Activated CD8-positive, alpha-beta T cell treated with anti-CD3 and anti-CD28 coated beads for 36 hours (primary cell): ENCODE measurements around the gene KLHL1. TPM values are rescaled to one million over a fixed set of nuclear protein-coding genes. Genes with fewer than 3 reads are reported as not detected.

Source experiments
- ATAC-seq: fragments of 200-7000 bp; cut with Tn5 transposase; one replicate; pipeline ENCODE4 v1.10.0; 2021; ENCODE audit warnings: mild to moderate bottlenecking, moderate library complexity
- CTCF ChIA-PET: fragments of 350-600 bp; sonication (Branson Sonifier 250); formaldehyde crosslinking; loops from one replicate; lab custom pipeline; 2021; ENCODE audit warnings: antibody characterized with exemption; lab: Charles Lee
- POLR2A ChIA-PET: fragments of 350-600 bp; sonication (Branson Sonifier 250); formaldehyde crosslinking; loops from one replicate; lab custom pipeline; 2021; ENCODE audit warnings: antibody characterized with exemption; lab: Charles Lee
- DNase-seq: peaks from one replicate; pipeline ENCODE4 v3.0.0-alpha.2; 2020
- H3K27ac Mint-ChIP-seq: one replicate; pipeline ENCODE4 v1.8.0; 2021; ENCODE audit warnings: mild to moderate bottlenecking, mixed read lengths
- H3K27me3 Mint-ChIP-seq: one replicate; pipeline ENCODE4 v1.8.0; 2021; ENCODE audit warnings: mixed read lengths
- H3K36me3 Mint-ChIP-seq: one replicate; pipeline ENCODE4 v1.8.0; 2021; ENCODE audit warnings: low read depth, mixed read lengths
- H3K4me1 Mint-ChIP-seq: one replicate; pipeline ENCODE4 v1.8.0; 2021; ENCODE audit warnings: low read depth, mixed read lengths
- H3K4me3 Mint-ChIP-seq: one replicate; pipeline ENCODE4 v1.8.0; 2021; ENCODE audit warnings: mild to moderate bottlenecking, moderate library complexity, mixed read lengths
- H3K9me3 Mint-ChIP-seq: one replicate; pipeline ENCODE4 v1.8.0; 2021; ENCODE audit warnings: mixed read lengths
- intact Hi-C: fragments of 100-400 bp; cut with micrococcal nuclease; formaldehyde crosslinking; loops from one replicate; pipeline ENCODE4 v1.10.0; 2022
- total RNA-seq, 2 experiments: library from RNA; stranded (reverse); gene quantifications; one replicate each; pipeline ENCODE4 v1.2.3, GENCODE V29; 2021
- TF ChIP-seq, protein P1 (sequence below): fragments of 200-600 bp; IDR thresholded peaks from one replicate; pipeline ENCODE4 v1.8.0; 2022; ENCODE audit warnings: antibody characterized with exemption, mild to moderate bottlenecking

Gene KLHL1
- total RNA-seq, 2 experiments from 2014 or later = not detected

DNA sequence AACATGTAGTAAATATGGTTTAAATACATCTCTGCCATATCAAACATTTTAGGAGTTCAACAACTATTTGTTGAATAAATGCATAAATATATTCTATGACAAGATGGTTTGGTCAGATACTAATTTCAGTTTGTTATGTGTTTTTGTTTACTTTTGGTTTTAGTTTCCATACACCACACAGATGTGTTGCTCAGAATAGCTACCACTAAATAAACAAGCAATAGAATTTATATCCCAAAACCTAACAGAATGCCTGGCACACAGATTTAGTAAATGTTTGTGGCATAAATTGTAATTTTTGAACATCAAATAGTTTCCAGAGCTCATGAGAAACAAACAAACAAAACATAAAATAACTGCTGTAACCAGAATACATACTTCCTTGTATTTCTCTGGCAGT lies 127.5 kb downstream of the KLHL1 start:
- Mint-ChIP-seq H3K27me3 (no peaks in the 10 kb centered on the region), H3K9me3 (peaks cover 6% of the 10 kb centered on the region), H3K27ac (no peak overlapping the region), H3K36me3 (no peaks in the 10 kb centered on the region), H3K4me3 (no peak overlapping the region), H3K4me1 (no peaks in the 10 kb centered on the region)
- DNase-seq (no peak), ATAC-seq (no peak)
- CTCF ChIA-PET = no interaction called here
- intact Hi-C loops = no loop called here
- POLR2A ChIA-PET = no interaction called here
- TF ChIP-seq, protein P1, sequence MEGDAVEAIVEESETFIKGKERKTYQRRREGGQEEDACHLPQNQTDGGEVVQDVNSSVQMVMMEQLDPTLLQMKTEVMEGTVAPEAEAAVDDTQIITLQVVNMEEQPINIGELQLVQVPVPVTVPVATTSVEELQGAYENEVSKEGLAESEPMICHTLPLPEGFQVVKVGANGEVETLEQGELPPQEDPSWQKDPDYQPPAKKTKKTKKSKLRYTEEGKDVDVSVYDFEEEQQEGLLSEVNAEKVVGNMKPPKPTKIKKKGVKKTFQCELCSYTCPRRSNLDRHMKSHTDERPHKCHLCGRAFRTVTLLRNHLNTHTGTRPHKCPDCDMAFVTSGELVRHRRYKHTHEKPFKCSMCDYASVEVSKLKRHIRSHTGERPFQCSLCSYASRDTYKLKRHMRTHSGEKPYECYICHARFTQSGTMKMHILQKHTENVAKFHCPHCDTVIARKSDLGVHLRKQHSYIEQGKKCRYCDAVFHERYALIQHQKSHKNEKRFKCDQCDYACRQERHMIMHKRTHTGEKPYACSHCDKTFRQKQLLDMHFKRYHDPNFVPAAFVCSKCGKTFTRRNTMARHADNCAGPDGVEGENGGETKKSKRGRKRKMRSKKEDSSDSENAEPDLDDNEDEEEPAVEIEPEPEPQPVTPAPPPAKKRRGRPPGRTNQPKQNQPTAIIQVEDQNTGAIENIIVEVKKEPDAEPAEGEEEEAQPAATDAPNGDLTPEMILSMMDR = no peak

DNA sequence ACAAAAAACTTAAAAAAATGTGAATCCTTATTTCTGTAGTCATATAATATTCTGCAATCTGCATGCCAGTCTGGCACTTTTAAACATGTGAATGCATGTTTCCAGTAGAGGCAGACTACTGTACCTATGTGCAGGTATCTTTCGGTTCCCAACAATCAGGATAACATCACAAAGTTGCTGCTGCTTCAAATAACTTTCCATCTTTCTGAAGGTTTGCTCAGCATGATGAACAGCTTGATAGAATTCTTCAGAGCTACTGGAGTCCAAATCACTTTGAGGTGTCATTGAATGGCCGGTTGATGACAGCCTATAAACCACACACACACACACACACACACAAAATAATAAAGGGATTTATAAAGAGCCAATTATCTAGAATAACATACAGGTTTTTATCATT lies 132.8 kb downstream of the KLHL1 start:
- H3K4me1 Mint-ChIP-seq = no peaks in the 10 kb centered on the region
- no peak overlapping the region for H3K27ac Mint-ChIP-seq
- CTCF ChIA-PET = no interaction called here
- intact Hi-C loops = no loop called here
- DNase-seq (no peak), ATAC-seq (no peak)
- TF ChIP-seq, protein P1 = no peak
- POLR2A ChIA-PET = no interaction called here
- H3K9me3 Mint-ChIP-seq = peaks cover 4% of the 10 kb centered on the region
- no peaks in the 10 kb centered on the region for H3K27me3 Mint-ChIP-seq
- H3K4me3 Mint-ChIP-seq = no peak overlapping the region
- no peaks in the 10 kb centered on the region for H3K36me3 Mint-ChIP-seq

DNA sequence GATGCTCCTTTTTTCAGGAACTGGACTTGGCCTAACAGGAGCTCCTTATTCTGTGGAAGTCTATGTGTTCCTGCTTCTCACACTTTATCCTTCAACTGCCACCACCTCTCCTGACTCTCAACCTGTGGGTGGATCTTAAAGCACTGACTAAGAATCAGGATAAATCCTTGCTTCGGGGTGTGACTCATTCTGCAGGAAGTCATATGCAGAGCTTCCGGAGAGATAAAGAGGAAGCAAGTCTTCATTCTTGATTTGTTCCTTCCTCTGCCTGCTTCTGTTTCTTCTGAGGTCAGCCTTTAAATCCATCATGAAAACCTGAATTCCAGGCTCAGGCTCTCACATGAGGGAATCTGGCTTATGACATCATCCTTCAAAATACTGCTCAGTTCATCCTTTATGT lies 137.7 kb downstream of the KLHL1 start:
- Mint-ChIP-seq H3K27ac (no peak overlapping the region), H3K9me3 (peaks cover under 1% of the 10 kb centered on the region), H3K4me1 (no peaks in the 10 kb centered on the region), H3K36me3 (no peaks in the 10 kb centered on the region), H3K4me3 (no peak overlapping the region), H3K27me3 (no peaks in the 10 kb centered on the region)
- TF ChIP-seq, protein P1 = no peak
- no peak for DNase-seq
- ChIA-PET POLR2A (no interaction called here), CTCF (no interaction called here)
- ATAC-seq = no peak
- intact Hi-C loops = no loop called here

- TF ChIP-seq, protein P1 = no peak
- intact Hi-C loops = no loop called here
Measured at GRCh38 chr13:69959046-69959445, 149.2 kb downstream of the KLHL1 start.

GRCh38 chr13:69956839-69957238 lies 151.4 kb downstream of the KLHL1 start:
- DNase-seq (no peak), ATAC-seq (no peak)
- no peak overlapping the region for H3K27ac Mint-ChIP-seq
- H3K9me3 Mint-ChIP-seq = peaks cover 3% of the 10 kb centered on the region
- intact Hi-C loops = no loop called here
- H3K36me3 Mint-ChIP-seq = no peaks in the 10 kb centered on the region
- TF ChIP-seq, protein P1 = no peak
- ChIA-PET POLR2A (interaction anchor here (0.5 kb wide), 1 partner anchor 77 kb away, joined by 3 read pairs; no protein-coding TSS in a partner anchor), CTCF (no interaction called here)
- no peaks in the 10 kb centered on the region for H3K27me3 Mint-ChIP-seq
- H3K4me1 Mint-ChIP-seq = no peaks in the 10 kb centered on the region
- H3K4me3 Mint-ChIP-seq = no peak overlapping the region

More at GRCh38 chr13:69959046-69959445, 149.2 kb downstream of the KLHL1 start:
- DNase-seq = no peak
- Mint-ChIP-seq H3K9me3 (peaks cover 3% of the 10 kb centered on the region), H3K27ac (no peak overlapping the region), H3K4me1 (no peaks in the 10 kb centered on the region), H3K36me3 (no peaks in the 10 kb centered on the region), H3K4me3 (no peak overlapping the region), H3K27me3 (no peaks in the 10 kb centered on the region)
- ChIA-PET POLR2A (no interaction called here), CTCF (no interaction called here)
- no peak for ATAC-seq
